ENCODE measurements around the gene ZNF697.

ZNF697 gene

GRCh38 chr1:119664067-119664466 is 16.0 kb upstream of the ZNF697 start:
- TF ChIP-seq CTCF (IDR thresholded peaks at IDR 0.05; ENCODE audit: low read length, missing control alignments): no peak
- no peak for DNase-seq (ENCODE audit: low read depth)
- no peak overlapping the region for H3K4me3 ChIP-seq (replicated peaks; ENCODE audit: low read depth, low read length)

GRCh38 chr1:119662034-119662437 is 14.0 kb upstream of the ZNF697 start:
- no peak overlapping the region for H3K4me3 ChIP-seq (replicated peaks; ENCODE audit: low read depth, low read length)
- no peak for DNase-seq (ENCODE audit: low read depth)
- TF ChIP-seq CTCF (IDR thresholded peaks at IDR 0.05; ENCODE audit: low read length, missing control alignments): no peak

- H3K4me3 ChIP-seq (replicated peaks; ENCODE audit: low read depth, low read length): no peak overlapping the region
- DNase-seq (ENCODE audit: low read depth): no peak
- TF ChIP-seq CTCF (IDR thresholded peaks at IDR 0.05; ENCODE audit: low read length, missing control alignments): no peak
Measured at GRCh38 chr1:119660253-119661083, 12.4 kb upstream of the ZNF697 start.

GRCh38 chr1:119659628-119660027 is 11.6 kb upstream of the ZNF697 start:
- no peak overlapping the region for H3K4me3 ChIP-seq (replicated peaks; ENCODE audit: low read depth, low read length)
- no peak for TF ChIP-seq CTCF (IDR thresholded peaks at IDR 0.05; ENCODE audit: low read length, missing control alignments)
- DNase-seq (ENCODE audit: low read depth): peak; percentile 81

DNA sequence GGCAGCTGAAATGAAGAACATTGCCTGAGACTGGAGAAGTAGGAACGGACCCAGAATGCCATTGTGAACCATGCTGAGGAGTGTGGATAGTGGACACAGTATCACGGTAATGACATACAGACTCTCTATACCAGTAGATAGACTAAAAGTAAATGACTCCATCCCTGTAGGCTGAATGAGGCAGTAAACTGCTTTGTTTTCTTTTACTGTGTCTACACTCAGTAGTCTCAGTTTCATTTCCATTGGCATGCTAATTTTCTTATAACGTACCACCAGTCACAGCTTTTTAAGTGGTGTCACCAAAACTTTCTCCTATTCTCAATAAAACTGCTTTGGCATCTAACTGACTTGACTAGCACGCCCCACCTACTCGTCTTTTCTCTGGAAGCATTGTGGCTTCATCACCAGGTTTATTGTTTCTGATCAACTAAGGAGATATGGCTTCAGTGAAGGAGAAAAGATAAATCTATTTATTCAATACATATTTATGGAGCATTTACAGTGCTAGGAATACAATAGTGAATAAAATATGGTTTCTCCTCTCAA is 8.4 kb upstream of the ZNF697 start:
- TF ChIP-seq CTCF (IDR thresholded peaks at IDR 0.05; ENCODE audit: low read length, missing control alignments): no peak
- H3K4me3 ChIP-seq (replicated peaks; ENCODE audit: low read depth, low read length): no peak overlapping the region
- no peak for DNase-seq (ENCODE audit: low read depth)

- H3K4me3 ChIP-seq (replicated peaks; ENCODE audit: low read depth, low read length): no peak overlapping the region
- peak; percentile 35 for DNase-seq (ENCODE audit: low read depth)
- TF ChIP-seq CTCF (IDR thresholded peaks at IDR 0.05; ENCODE audit: low read length, missing control alignments): no peak
Measured at GRCh38 chr1:119655154-119655553, 7.1 kb upstream of the ZNF697 start.

DNA sequence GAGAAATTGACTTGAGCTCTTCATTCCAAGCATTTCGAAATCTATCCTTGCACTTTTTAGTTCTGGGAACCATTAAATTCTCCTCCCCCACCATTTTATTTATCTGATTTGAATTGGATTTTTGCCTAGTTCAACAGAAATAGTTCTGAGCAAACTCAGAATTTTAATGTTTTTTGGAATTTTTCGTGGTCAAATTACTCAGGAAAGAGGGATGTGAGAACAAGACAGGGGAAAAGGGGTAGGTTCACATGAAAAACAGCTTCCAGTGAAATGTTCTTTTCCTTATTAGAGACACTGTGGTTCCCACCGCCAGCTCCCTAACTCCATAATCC is 5.7 kb upstream of the ZNF697 start:
- DNase-seq (ENCODE audit: low read depth): peak; percentile 63
- no peak overlapping the region for H3K4me3 ChIP-seq (replicated peaks; ENCODE audit: low read depth, low read length)
- TF ChIP-seq CTCF (IDR thresholded peaks at IDR 0.05; ENCODE audit: low read length, missing control alignments): no peak

All from fibroblast of pulmonary artery (primary cell).